Neuronal stem cell (in vitro differentiated cells): ENCODE measurements around the gene CROCC2.
A peak's percentile ranks its signal among the peaks of the same experiment; 100 is the strongest.

Experiments
- DNase-seq: peaks from one replicate; pipeline ENCODE4 v3.0.0-alpha.2; 2013; ENCODE audit warnings: low spot score
- H2AFZ ChIP-seq: one replicate; pipeline ENCODE4 v1.6.1; 2013; ENCODE audit warnings: mild to moderate bottlenecking, low read length, inconsistent platforms
- H2AK5ac ChIP-seq: 2 replicates; pipeline ENCODE4 v1.6.1; 2013; ENCODE audit warnings: low read depth, mild to moderate bottlenecking, inconsistent platforms, low read length, moderate library complexity, mixed read lengths
- H2BK120ac ChIP-seq: 2 replicates; pipeline ENCODE4 v1.6.1; 2013; ENCODE audit warnings: low read depth, mild to moderate bottlenecking, inconsistent platforms, low read length, moderate library complexity, mixed read lengths
- H2BK12ac ChIP-seq: one replicate; pipeline ENCODE4 v1.6.1; 2013; ENCODE audit warnings: low read length, inconsistent platforms
- H2BK15ac ChIP-seq: 2 replicates; pipeline ENCODE4 v1.6.1; 2013; ENCODE audit warnings: mild to moderate bottlenecking, low read length, inconsistent platforms, mixed read lengths
- H2BK5ac ChIP-seq: one replicate; pipeline ENCODE4 v1.6.1; 2013; ENCODE audit warnings: inconsistent platforms, mild to moderate bottlenecking, low read length, moderate library complexity
- H3K14ac ChIP-seq: one replicate; pipeline ENCODE4 v1.6.1; 2013; ENCODE audit warnings: low read length, inconsistent platforms
- H3K18ac ChIP-seq: 2 replicates; pipeline ENCODE4 v1.6.1; 2013; ENCODE audit warnings: low read length, inconsistent platforms
- H3K23ac ChIP-seq: 2 replicates; pipeline ENCODE4 v1.6.1; 2013; ENCODE audit warnings: low read depth, mild to moderate bottlenecking, mixed read lengths, low read length, inconsistent platforms; ENCODE audit not compliant: poor library complexity
- H3K27ac ChIP-seq: replicated peaks from 3 replicates; pipeline ENCODE4 v1.5.1; 2013; ENCODE audit warnings: low read length, inconsistent platforms
- H3K27me3 ChIP-seq, 3 experiments: 2 replicates each; pipeline ENCODE4 v1.6.1; 2013; ENCODE audit warnings: low read length in 3 of 3, mild to moderate bottlenecking in 2 of 3, inconsistent platforms in 1 of 3, low read depth in 1 of 3, mixed read lengths in 1 of 3, moderate library complexity in 1 of 3; ENCODE audit not compliant: control insufficient read depth in 3 of 3, insufficient read depth in 3 of 3
- H3K36me3 ChIP-seq, 2 donors: replicated peaks in 1 of 2; 2 replicates each; pipeline ENCODE4 v1.6.1; 2013; ENCODE audit warnings: low read length in 2 of 2; ENCODE audit not compliant: control insufficient read depth in 2 of 2, insufficient read depth in 2 of 2
- H3K4ac ChIP-seq: 2 replicates; pipeline ENCODE4 v1.6.1; 2013; ENCODE audit warnings: inconsistent platforms, mild to moderate bottlenecking, low read length, moderate library complexity
- H3K4me1 ChIP-seq, 2 donors: 1 replicate in 1 of 2; 2 replicates in 1 of 2; pipeline ENCODE4 v1.6.1; 2013; ENCODE audit warnings: low read length in 2 of 2, low read depth in 1 of 2; ENCODE audit not compliant: control insufficient read depth in 2 of 2, insufficient read depth in 1 of 2
- H3K4me2 ChIP-seq: one replicate; pipeline ENCODE4 v1.6.1; 2013; ENCODE audit warnings: mild to moderate bottlenecking, low read length, inconsistent platforms; ENCODE audit not compliant: insufficient read depth, poor library complexity, severe bottlenecking
- H3K4me3 ChIP-seq, 2 donors: 2 replicates each; pipeline ENCODE4 v1.5.1; 2013; ENCODE audit warnings: low read length in 2 of 2, mild to moderate bottlenecking in 2 of 2, inconsistent platforms in 1 of 2, moderate library complexity in 1 of 2
- H3K79me1 ChIP-seq: one replicate; pipeline ENCODE4 v1.6.1; 2013; ENCODE audit warnings: low read depth, mild to moderate bottlenecking, inconsistent platforms, low read length, moderate library complexity
- H3K9ac ChIP-seq: one replicate; pipeline ENCODE4 v1.6.1; 2013; ENCODE audit warnings: mild to moderate bottlenecking, low read depth, low read length, inconsistent platforms; ENCODE audit not compliant: poor library complexity
- H3K9me3 ChIP-seq, 2 donors: replicated peaks in 1 of 2; 2 replicates each; pipeline versions ENCODE3 to v1.6.1; 2013; ENCODE audit warnings: low read length in 2 of 2, mild to moderate bottlenecking in 2 of 2, inconsistent platforms in 1 of 2, low read depth in 1 of 2, mixed read lengths in 1 of 2, moderate library complexity in 1 of 2; ENCODE audit not compliant: control insufficient read depth in 2 of 2, insufficient read depth in 1 of 2
- H4K8ac ChIP-seq: one replicate; pipeline ENCODE4 v1.6.1; 2013; ENCODE audit warnings: low read depth, mild to moderate bottlenecking, inconsistent platforms, low read length, moderate library complexity
- H4K91ac ChIP-seq: one replicate; pipeline ENCODE4 v1.6.1; 2013; ENCODE audit warnings: low read length, low read depth, mild to moderate bottlenecking, inconsistent platforms; ENCODE audit not compliant: poor library complexity
- WGBS, 2 donors: extraction: QIAGEN DNeasy Blood & Tissue Kit; methylation state at CpG; one replicate each; pipeline ENCODE4 v1.1.7; 2013; ENCODE audit warnings: missing lambda C conversion rate in 2 of 2, mixed read lengths in 1 of 2; ENCODE audit not compliant: insufficient read length in 2 of 2, insufficient replicate concordance in 1 of 2; ENCODE audit errors: extremely low coverage in 2 of 2; 5-methylcytosine and 5-hydroxymethylcytosine counted together

CROCC2 gene

GRCh38 chr2:241019441-241020139, 113.5 kb downstream of the CROCC2 start:
- Histone ChIP-seq H3K79me1 (no peaks in the 10 kb centered on the region), H2BK5ac (peak overlapping the region; percentile 13), H2AK5ac (no peak overlapping the region), H3K4me1 (peaks cover 0 to 5% of the 10 kb centered on the region in 2 donors), H2AFZ (no peak overlapping the region), H4K8ac (no peak overlapping the region), H3K9ac (no peak overlapping the region), H3K27ac (no peak overlapping the region), H2BK120ac (no peak overlapping the region), H3K4me2 (no peak overlapping the region), H3K14ac (peak overlapping the region; percentile 89), H3K4ac (no peak overlapping the region), H3K18ac (peak overlapping the region; percentile 52), H3K4me3 (no peak overlapping the region), H3K27me3 (no peaks in the 10 kb centered on the region), H2BK15ac (no peak overlapping the region), H4K91ac (no peak overlapping the region), H3K36me3 (no peaks in the 10 kb centered on the region), H3K23ac (peak overlapping the region; percentile 20), H3K9me3 (peaks cover 2 to 5% of the 10 kb centered on the region in 2 donors), H2BK12ac (no peak overlapping the region)
- no CpG with 5 or more reads among the region's 20 CpGs for WGBS, 2 donors
- DNase-seq: no peak

GRCh38 chr2:241020201-241020600, 114.1 kb downstream of the CROCC2 start:
- Histone ChIP-seq H4K91ac (no peak overlapping the region), H3K9ac (no peak overlapping the region), H3K36me3 (no peaks in the 10 kb centered on the region), H3K27me3 (no peaks in the 10 kb centered on the region), H4K8ac (no peak overlapping the region), H3K18ac (no peak overlapping the region), H3K14ac (no peak overlapping the region), H2BK5ac (no peak overlapping the region), H2BK12ac (no peak overlapping the region), H2BK15ac (no peak overlapping the region), H3K4me1 (peaks cover 0 to 5% of the 10 kb centered on the region in 2 donors), H2AK5ac (no peak overlapping the region), H3K4me3 (no peak overlapping the region), H3K79me1 (no peaks in the 10 kb centered on the region), H3K27ac (no peak overlapping the region), H3K4me2 (no peak overlapping the region), H3K23ac (no peak overlapping the region), H3K4ac (no peak overlapping the region), H2BK120ac (no peak overlapping the region), H2AFZ (no peak overlapping the region), H3K9me3 (peaks cover 6 to 8% of the 10 kb centered on the region in 2 donors)
- DNase-seq: no peak
- WGBS, 2 donors: no CpG with 5 or more reads among the region's 10 CpGs

- no peak overlapping the region for H3K4ac ChIP-seq
- no peaks in the 10 kb centered on the region for H3K36me3 ChIP-seq
- H4K91ac ChIP-seq: no peak overlapping the region
- H3K18ac ChIP-seq: no peak overlapping the region
- H3K4me1 ChIP-seq: peaks cover 0 to 5% of the 10 kb centered on the region in 2 donors
- H3K27ac ChIP-seq: no peak overlapping the region
- H2BK120ac ChIP-seq: no peak overlapping the region
- no CpG with 5 or more reads among the region's 8 CpGs for WGBS, 2 donors
- no peak overlapping the region for H3K4me2 ChIP-seq
- H3K4me3 ChIP-seq: no peak overlapping the region
- H2BK12ac ChIP-seq: no peak overlapping the region
- peaks cover 8 to 11% of the 10 kb centered on the region in 2 donors for H3K9me3 ChIP-seq
- no peak overlapping the region for H2AFZ ChIP-seq
- DNase-seq: no peak
- no peaks in the 10 kb centered on the region for H3K79me1 ChIP-seq
- no peaks in the 10 kb centered on the region for H3K27me3 ChIP-seq
- H2AK5ac ChIP-seq: no peak overlapping the region
- no peak overlapping the region for H2BK15ac ChIP-seq
- H3K23ac ChIP-seq: no peak overlapping the region
- no peak overlapping the region for H2BK5ac ChIP-seq
- H4K8ac ChIP-seq: no peak overlapping the region
- no peak overlapping the region for H3K14ac ChIP-seq
- H3K9ac ChIP-seq: no peak overlapping the region
These were observed 114.6 kb downstream of the CROCC2 start for GRCh38 chr2:241020629-241021190.

GRCh38 chr2:241025639-241026038, 119.5 kb downstream of the CROCC2 start:
- Histone ChIP-seq H3K79me1 (no peaks in the 10 kb centered on the region), H3K9me3 (peaks cover 8 to 17% of the 10 kb centered on the region in 2 donors), H3K4me3 (no peak overlapping the region), H2BK5ac (no peak overlapping the region), H3K14ac (no peak overlapping the region), H2AK5ac (no peak overlapping the region), H2AFZ (no peak overlapping the region), H3K9ac (no peak overlapping the region), H3K18ac (no peak overlapping the region), H2BK120ac (no peak overlapping the region), H4K91ac (no peak overlapping the region), H3K4me2 (no peak overlapping the region), H3K23ac (no peak overlapping the region), H4K8ac (no peak overlapping the region), H3K27me3 (peaks cover 0 to 3% (median 0%) of the 10 kb centered on the region in 3 experiments), H3K27ac (no peak overlapping the region), H3K36me3 (no peaks in the 10 kb centered on the region), H2BK15ac (no peak overlapping the region), H3K4ac (no peak overlapping the region), H3K4me1 (no peaks in the 10 kb centered on the region), H2BK12ac (no peak overlapping the region)
- DNase-seq: no peak
- no CpG with 5 or more reads among the region's 1 CpG for WGBS, 2 donors
